Putamen (tissue), 1 donor: Measurements from ENCODE around the gene ZNF236.
"Not testable (repeated sequence)": the region's sequence is repeated elsewhere in the genome, so short reads cannot be mapped to it uniquely, and the experiment has no call there.

Source experiments
- DNase-seq: peaks from one replicate; pipeline ENCODE4 v3.0.0-alpha.2; 2016; ENCODE audit warnings: low spot score

ZNF236 gene

DNA sequence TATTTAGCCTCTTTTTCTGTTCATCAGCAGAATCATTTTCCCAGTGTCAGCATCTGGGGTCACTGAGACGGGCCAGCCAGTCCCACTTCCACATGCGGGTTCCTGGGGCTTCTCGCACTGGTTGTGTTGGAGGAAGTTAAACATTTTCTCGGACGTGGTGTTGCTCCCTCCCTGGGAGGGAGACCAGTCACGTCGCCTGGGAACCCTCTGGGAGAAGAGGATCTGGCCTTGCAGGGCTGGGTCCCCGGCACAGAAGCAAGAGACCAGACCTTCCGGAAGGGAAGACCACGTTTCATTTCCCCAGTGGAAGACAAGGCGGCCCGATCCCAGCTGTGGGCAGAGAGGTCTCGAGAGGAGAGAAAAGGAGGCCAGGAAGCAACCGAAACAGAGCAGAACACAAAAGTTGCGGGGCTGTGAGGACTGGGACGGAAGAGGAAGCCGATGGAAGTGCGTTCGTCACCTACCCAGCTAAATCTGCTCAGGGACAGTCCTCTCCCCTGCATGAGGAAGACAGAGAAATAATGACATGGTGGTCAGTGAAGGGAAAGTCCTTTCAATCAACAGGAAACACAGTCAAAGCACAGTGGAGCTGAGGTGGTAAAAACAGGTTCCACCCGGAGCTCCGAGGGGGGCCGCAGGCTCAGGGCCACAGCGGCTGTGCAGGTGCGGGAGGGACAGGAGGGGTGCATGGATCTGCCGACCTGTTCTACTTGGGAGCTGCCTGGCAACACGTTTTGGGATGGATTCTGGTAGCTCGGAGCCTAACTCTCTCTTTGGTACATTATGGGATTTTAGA lies 165.9 kb downstream of the ZNF236 start:
- no peak for DNase-seq

DNA sequence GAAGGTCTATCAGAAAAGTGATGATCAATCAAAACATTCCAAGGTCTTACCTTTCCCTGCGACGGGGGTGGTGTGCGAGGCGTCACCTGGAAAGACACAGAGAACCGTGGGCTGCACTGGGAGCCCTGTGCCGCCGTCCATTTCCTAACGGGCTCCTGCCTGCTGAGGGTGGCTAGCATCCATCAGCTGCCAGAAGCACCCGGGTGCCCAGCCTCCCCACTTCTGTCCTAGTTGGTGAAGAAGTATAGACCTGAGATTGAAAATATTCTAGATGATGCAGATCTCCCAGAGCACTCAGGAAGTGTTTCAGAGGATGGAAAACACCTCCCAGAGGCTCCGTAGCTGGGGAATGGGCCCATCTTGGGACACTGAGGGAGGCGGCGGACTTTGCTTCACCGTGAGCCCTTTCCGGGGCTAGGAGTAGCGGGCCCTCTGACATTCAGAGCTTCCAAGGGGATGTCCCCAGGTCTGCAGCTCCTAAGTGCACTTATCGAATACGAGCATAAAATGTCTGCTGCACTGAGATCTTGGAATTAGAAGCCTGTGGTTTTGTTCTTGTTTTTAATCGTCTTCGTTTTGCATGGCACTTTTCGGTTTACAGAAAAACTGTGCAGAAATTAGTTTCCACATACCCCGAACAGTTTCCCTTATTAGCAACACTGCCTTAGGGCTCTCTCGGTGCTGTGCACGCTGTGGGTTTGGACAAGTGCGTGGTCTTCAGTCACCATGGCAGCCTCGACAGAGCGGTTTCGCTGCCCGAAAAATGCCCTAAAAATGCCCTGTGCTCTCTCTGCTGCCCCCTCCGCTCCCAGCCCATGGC lies 166.7 kb downstream of the ZNF236 start:
- no peak for DNase-seq

- no peak for DNase-seq
These were observed 167.4 kb downstream of the ZNF236 start for GRCh38 chr18:76989647-76990190.

GRCh38 chr18:76990343-76991020 lies 168.1 kb downstream of the ZNF236 start:
- not testable (repeated sequence) for DNase-seq

DNA sequence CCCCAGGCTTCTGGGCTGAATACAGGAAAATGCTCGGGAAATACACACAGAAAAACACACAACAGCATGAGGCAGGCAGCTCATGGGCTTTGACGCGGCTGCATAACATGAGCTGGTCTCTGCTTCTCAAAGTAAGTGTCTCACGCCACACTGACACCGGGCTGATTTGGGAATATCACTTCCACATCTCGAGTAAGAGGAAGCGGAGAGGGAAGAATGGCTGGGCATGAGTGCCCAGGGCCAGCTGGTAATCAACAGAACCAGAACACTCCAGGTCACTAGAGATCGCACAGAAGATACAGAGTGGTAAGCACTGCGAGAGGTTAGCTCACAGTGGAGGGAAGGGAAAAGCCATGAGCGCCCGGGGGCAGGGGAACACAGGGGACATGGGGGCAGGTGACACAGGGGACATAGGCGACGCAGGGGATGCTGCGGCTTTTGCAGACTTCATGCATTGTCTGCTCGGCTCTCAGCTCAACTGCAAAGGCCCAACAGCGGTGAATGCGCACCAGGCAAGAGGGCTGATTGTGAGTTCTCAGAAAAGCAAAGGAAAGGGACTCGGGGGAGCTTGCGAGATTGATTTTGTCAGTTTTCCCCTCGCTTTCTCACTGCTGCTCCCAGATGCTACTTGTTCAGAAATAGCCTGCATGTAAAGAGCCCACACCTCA lies 168.8 kb downstream of the ZNF236 start:
- DNase-seq, result no peak

DNA sequence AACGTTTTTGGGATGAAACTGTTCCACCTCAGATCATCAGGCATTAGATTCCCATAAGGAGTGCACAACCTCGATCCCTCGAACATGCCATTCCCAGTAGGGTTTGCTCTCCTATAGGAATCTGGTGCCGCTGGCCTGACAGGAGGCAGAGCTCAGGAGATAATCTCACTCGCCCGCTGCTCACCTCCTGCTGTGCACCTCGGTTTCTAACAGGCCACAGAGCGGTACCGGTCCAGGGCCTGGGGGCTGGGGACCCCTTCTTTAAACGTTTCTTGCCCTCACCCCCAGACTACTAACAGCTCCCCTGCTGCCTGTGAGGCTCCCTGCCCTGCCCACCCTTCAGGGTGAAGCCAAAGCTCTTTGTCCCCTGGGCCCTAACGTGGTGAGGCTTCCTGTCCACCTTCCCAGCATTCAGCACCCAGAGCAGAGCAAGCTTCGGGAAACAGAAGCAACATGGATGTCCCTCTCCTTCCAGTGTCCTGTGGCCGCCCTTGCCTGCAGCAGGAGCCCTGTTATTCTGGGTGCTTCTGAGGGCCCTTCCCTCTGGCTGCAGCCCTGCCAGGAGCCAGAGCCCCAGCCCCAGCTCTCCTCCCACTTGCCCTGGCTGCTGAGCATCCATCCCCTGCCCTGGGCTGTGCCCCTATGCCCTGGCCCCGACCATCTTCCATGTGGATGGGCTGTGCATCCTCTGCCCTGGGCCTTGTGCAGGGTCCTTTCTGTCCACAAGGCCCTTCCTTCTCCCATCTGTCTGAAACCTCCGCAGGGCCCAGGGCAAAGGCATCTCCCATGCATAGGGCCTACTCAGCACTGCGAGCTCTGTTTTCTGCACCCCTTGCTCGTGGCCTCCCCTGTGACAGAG lies 170.1 kb downstream of the ZNF236 start:
- DNase-seq, result no peak

GRCh38 chr18:76993085-76993382 lies 170.7 kb downstream of the ZNF236 start:
- no peak for DNase-seq

DNA sequence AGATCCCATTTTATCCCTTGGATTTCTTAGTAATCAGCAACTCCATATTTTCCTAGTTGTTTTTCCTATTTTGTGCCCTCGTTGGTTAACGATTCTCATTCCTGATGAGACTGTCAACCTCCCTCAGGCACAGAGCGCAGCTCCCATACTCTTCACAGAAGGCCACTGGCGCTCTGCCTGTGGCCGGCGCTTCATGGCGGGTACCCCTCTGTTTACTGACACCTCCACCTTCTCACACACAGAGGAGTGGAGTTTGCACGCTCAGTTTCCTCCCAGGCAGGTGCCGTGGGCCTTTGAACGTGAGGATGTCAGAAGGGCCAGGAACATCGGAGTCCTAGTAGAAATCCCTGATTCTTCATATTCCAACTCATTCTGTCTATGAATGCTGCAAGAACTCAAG lies 171.2 kb downstream of the ZNF236 start:
- DNase-seq, result no peak

GRCh38 chr18:76994086-76994654 lies 171.8 kb downstream of the ZNF236 start:
- no peak for DNase-seq

DNA sequence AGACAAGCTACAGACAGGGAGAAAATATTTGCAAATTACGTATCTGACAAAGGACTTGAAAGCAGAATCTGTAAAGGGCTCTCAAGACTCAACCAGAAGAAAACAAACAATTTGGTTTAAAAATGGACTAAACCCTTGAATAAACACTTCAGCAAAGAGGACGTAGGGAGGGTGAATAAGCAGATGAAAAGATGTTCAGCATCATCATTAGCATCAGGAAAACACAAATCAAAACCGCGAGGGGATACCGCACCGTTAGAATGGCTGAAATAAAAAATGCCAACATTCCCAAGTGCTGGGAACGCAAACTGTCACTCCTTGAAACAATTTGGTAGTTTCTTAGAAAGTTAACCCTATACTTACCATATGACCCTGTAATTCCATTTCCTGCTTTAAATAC lies 173.5 kb downstream of the ZNF236 start:
- DNase-seq, result no peak

- no peak for DNase-seq
These were observed 174.1 kb downstream of the ZNF236 start for GRCh38 chr18:76996429-76996828.

DNA sequence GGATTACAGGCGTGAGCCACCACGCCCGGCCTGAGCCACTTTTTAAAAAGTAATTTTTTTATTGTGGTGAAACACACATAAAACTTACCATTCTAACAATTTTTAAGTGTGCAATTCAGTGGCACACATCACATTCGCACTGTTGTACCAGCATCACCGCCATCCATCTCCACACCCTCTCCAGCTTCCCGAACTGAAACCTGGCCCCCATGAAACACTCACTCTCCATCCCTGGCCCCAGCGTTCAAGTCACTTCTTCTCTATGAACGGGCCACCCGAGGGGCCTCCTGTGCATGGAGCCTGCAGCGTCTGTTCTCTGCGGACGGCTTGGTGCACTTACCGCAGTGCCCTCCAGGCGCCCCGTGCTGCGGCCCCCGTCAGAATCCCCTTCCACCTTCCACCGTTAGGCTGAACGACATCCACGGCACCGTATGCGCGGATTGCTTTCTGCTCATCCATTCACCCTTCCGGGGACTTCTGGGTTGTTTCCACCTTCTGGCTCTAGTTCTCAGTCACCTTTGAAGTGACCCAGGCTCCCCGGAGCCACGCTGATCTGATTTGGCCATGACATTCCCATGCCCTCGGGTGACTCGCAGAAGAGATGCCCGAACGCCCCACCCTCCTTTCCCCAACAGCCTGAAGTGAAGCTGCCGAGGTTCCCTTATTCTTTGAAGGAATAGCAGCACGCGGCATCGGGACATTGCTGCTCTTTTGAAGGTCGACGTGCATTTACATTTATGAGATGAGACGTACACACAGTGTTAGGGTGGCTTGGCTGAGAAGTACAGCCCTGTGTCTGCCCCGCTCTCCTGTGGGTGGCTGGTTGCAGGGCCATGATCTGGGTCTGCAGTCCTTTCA lies 175.8 kb downstream of the ZNF236 start:
- DNase-seq, result no peak

DNA sequence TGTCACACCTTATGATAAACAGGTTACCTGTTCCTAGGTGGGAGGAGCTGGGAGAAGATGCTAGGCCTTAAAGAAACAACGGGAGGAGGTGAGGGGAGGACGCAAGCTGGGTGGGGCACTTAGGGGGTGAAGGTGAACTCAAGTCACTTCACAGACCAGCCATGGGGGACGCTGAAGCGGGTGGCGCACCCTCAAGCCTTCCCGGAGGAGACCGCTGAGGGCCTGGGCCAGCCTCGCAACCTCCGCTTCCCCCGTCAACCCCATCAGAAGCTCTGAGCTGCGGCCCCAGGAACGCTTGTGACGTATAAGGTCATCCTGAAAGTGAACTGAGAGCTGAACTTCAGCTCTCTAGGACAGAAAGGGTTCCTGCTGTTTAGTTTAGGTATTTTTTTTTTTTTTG lies 176.7 kb downstream of the ZNF236 start:
- no peak for DNase-seq

GRCh38 chr18:77000527-77000926 lies 178.2 kb downstream of the ZNF236 start:
- DNase-seq, result no peak

- no peak for DNase-seq
These were observed 178.7 kb downstream of the ZNF236 start for GRCh38 chr18:77001041-77001440.

GRCh38 chr18:77001979-77002378 lies 179.6 kb downstream of the ZNF236 start:
- no peak for DNase-seq

- no peak for DNase-seq
These were observed 180.1 kb downstream of the ZNF236 start for GRCh38 chr18:77002496-77002895.

DNA sequence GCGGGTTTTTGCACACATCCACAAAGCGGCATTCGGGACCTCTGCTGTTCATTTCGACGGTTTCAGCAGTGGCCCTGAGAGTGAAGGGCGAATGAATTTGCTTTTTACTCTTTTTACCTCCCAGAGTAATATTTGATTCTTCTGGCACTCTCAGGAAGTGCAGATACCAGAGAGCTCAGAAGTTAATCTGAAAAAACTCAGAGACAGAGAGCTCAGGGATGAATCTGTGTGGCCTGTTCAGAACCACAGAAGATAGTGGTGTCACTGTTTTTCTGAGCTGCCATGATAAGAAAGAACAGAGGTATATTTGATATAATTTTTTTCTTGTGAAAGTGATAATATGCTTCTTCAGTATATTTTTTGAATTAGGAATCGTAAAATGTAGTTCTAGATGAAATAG lies 181.0 kb downstream of the ZNF236 start:
- no peak for DNase-seq

- DNase-seq, result no peak
These were observed 182.4 kb downstream of the ZNF236 start for GRCh38 chr18:77004555-77005380.
